ENCODE results near the gene LRRC57.
"Not testable (repeated sequence)": the region's sequence is repeated elsewhere in the genome, so short reads cannot be mapped to it uniquely, and the experiment has no call there.

The LRRC57 gene

DNA sequence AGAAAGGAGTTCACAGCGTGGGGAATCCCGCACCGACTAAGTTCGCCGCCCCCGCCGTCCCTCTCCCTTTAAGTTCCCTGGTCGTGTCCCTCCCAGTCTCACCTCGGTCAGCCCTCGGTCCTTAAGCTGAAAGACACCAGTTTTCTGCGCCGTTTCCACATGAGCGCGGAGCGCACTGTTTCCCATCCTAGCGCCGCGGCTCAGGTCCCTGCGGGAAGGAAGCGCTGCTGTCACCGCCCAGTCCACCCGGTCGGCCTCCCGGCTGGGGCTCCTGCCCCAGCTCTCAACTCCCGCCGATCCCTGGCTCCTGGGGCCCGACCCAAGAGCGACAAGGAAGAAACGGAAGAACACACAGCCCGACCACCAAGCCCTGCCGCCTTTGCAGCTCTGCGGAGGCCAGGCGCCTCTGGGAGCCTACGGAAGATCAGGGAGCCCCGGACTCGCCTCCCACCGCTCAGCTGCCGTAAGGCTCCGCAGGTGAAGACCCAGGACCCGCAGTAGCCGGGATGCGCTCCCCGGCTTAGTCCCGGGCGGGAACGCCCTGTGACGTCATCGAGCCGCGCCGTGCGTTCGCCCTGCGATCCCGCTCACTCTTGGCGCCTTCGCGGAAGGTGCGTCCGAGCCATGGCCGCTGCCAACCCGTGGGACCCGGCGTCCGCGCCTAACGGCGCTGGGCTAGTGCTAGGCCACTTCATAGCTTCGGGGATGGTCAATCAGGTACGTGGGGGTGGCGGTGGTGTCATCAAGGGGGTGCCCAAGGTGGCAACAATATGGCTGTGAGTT, at the start of gene LRRC57, which contains the start of gene HAUS2:
Gene LRRC57, minus strand, starts transcription at position 545 of the 783 bp plus-strand sequence. Its CDS starts 359 bp downstream, at position 186.
Gene HAUS2, plus strand, starts transcription at position 590 of the 783 bp plus-strand sequence. Its CDS starts 35 bp downstream, at position 625.
- peak; percentile 83 to 87 for DNase-seq

DNA sequence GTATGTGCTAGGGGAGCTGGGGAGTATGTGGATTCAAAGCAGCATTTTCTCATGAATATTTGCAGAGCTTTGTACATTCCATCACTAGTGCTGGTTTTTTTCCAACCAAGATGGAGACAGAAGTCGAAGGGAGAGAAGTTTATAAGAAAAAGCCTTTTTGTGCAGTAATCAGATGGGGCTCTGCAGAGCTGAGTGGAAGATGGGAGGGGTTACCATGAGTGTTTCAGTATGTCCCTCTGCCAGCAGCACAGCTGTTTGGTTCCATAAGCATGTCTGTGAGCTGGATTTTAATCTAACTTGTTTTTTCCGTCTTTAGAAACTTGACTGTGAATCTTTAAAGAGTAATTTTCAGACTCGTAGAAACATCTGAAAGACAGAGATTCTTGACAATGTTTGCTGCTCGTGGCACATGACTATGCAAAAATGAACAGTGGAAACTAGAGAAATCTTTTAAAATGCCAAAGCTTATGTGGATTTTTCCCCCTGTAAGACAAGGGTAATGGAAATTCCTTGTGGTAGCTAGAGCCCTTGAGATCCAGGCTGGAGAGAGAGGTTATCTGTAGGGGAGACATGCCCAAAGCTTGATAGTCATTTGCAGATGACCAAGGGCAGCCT, 47.1 kb upstream of the LRRC57 start:
- DNase-seq: no peak

DNA sequence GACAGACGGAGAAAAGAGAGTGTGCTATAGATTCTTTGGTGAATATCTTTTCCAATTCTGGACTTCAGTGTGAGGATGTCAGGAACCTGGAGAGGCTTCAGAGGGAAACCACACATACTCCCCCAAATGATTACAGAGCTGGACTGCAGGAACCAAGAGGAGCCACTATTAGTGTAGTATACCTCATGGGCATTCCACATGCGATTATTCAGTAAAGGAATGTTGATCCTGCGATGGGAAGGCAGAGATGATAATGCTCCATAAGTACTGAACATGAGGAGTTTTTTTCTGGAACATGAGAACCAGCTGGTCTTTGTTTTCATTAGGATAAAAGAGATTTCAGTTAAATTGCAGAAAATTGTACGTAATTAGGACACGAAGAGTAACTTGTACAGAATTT, 45.5 kb upstream of the LRRC57 start:
- no peak for DNase-seq

DNA sequence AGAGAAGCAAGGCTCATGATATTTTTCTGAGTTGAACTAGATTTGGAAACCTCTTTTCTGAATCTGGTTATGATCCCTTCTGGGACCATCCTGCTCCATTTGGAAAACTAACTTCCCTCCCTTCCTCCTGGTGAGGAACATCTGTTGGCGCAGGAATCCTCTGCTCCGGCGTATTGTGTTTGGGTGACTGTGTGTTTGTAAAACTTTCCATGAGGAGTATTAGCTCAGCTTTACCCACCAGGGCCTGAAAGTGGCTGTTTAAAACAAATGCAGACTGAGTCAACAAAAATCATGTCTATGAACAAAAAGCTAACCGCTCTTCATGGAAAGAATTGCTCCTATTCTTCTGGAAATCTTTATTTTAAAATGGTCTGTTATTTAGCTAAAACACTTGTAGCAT, 44.5 kb upstream of the LRRC57 start:
- DNase-seq: no peak

DNA sequence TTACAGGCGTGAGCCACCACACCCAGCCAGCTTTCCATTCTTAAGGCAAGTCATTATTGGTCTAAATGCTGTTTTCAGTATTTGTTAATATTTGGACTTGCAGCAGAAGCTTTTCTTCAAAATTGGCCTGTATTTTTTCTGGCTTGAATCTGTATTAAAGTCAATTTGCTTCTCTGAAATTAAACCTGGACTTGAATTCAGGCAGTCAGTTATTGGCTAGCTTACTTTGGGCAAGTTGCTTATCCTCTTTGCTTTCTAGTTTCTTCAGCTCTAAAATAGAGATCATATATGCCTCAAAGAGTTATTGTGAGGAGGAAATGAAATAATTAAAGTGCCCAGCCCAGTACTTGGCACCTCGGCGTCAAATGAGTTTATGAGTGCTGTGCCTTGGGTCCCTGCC, 44.1 kb upstream of the LRRC57 start:
- DNase-seq: no peak

DNA sequence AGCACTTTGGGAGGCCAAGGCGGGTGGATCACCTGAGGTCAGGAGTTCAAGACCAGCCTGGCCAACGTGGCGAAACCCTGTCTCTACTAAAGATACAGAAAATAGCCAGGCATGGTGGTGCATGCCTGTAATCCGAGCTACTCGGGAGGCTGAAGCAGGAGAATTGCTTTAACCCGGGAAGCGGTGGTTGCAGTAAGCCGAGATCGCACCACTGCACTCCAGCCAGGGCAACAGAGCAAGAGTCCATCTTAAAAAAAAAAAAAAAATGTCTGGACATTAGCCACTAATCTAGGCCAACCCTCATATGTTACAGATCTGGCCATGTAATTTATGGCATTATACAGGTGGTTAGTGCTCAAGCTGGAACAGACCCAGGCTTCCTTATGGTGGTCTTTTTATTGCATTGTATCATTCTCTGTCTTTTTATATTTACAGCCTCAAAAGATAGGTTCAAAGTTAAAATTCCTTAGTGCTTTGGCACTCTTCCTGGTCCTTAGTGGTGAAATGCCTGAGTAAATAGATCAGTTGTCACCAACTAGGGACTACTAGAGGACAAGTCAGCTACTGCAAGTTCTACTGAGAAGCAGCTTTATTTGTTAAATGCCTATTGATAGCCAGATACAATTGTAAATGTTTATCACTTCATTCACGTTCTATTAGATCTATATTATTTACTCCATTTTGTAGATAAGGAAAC, 42.8 kb upstream of the LRRC57 start:
- DNase-seq: peak in 1 of 2 experiments; percentile 18

DNA sequence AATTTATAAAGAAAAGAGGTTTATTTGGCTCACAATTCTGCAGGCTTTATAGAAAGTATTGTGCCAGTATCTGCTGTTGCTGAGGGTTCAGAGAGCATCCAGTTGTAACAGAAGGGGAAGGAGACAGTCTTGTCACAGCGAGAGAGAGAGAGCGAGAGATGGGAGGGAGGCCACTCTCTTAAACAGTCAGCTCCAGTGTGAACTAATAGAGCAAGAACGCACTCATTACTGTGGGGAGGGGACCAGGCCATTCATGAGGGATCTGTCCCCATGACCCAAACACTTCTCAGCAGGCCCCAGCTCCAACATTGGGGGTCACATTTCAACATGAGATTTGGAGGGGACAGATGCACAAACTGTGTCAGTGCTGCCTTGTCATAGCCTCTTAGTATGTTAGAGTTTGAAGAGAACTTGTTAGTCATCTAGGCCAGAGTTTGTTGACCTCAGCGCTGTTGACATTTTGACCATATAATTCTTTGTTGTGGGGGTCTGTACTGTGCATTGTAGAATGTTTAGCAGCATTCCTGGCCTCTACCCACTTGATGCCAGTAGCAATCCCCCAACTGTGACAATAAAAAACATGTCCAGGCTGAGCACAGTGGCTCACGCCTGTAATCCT, 42.1 kb upstream of the LRRC57 start:
- no peak for DNase-seq

DNA sequence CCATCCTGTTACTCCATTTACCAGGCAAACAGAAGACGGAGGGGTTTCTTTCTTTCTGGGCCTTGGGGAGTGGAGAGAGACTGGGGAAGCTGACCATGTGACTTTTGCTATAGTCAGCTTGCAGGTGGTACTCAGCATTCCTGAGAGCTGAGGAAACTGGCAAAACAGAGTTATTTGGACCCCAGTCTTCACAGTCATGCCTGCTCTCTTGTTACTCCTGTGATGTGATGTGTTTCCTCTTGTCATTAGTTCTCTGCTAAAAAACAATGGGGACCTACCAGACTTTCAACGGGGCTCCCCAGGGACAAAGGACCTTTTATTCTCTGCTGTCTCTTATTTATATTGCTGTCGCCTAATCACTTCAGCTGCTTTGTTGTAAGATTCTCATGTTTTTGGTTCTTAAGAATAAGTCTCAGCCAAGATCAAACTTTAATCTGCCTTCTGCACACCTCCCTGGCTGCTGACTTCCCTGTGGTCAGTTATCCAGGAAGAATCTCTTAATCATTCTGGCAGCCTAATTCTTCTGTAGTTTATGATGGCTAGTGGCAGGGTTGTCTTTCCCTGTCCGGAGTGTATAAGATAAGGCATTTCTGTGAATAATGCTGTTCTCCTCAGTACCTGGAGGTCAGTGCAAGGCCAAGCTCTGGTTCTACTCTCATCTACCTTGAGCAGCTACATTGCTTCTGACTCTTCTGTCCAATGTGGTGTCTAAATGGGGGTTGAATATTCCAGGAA, 35.6 kb upstream of the LRRC57 start:
- DNase-seq: no peak

DNA sequence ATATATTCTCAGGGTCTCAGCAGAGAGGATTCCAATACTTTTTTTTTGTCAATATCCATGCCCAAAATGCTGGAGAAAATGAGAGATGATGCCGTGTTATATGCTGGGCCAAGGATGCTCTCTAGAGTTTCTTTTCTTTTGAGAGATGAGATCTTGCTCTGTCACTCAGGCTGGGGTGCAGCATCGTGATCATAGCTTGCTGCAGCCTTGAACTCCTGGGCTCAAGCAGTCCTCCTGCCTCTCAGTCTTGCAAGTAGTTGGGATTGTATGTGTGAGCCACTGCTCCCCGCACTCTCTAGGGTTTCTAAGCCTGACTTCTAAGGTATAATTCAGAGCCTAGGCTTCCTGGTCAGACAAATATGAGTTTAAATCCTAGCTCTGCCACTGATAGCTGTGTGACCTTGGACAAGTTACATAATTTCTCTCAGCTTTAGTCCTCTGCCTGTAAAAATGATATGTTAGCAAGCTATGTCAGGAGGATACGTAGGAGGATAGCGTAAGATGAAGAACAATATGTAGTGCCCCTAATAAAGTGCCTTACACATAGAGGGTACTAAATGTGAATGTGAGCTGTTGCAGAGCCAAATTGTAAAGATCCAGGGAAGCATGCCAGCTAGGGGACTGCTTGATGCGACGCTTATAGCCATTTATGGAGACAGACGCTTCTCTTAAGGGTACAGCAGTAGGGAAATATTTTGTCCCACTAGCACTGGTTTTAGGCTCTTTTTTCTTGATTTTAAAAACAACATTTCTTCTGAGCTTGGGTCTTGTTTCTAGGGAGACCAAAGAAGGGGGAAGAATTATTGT, 34.2 kb upstream of the LRRC57 start:
- no peak for DNase-seq

DNA sequence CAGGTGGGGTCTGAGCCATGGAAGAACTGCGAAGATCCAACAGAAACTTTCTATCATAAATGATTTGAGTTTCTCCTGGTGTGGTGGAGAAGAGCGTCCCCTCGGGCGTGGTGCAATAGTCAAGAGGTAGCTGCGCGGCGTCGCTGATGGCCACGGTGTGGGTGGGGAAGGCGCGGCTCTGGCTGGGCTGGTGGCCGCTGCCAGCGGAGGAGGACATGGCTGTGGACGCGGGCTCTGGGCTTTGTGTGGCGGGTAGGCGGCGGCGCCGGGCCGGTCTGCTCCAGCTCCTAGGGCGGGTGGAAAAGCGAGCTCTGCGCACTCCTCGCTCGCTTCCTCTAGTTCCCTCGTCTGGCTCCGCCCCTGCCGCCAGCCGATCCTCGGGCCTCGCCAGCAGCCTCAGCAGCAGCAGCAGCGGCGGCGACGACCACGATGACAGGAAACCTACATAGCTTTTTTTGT, 32.7 kb upstream of the LRRC57 start:
- DNase-seq: peak; percentile 76 to 87

DNA sequence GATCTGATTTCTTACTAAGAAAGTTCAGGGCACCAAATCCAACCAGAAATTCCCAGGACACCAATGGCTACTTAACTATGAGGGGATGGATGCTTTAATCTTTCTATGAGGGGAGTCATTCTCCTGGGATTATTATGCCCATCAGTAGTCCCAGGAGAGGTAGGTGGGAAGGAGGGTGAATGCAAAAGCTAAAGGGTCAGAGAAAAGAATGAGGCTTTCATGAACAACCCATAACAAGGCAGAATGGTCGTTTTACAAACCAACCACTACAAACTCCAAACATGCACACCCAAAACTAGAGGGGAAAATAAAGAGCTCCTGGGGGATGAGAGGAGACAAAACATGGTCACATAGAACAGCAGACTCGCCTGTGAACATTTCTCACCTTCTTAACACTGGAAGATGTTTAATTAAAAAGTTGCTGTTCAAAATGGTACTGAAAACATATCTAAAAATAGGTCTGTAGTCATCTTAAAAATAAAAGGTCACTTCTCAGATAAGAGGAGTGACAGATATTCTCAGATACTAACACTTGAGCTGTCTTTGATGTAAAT, 30.5 kb upstream of the LRRC57 start:
- no peak for DNase-seq

DNA sequence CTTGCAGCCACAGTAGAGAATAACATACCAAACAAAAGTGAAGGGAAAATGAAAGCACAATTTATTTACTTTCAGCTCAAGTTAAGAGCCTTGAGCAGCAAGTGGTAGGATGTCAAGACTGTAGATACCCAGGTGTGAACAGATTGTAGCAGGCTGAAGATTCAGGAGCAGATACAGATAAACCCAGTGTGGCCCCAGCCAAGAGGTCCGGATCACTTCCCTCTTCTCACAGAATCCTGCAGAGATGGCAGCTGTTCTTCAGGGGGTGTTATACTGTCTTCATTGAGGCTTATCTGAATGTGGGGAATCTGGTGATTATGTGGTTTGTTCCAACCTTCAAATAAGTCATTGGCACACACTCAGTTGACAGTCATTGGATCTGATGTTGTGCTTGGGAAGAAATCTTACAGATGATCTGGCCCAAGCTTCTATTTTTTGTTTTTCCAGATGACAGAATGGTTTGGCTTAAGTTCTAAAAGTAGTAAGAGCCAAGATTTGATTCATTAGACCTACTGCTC, 29.0 kb upstream of the LRRC57 start:
- no peak for DNase-seq

DNA sequence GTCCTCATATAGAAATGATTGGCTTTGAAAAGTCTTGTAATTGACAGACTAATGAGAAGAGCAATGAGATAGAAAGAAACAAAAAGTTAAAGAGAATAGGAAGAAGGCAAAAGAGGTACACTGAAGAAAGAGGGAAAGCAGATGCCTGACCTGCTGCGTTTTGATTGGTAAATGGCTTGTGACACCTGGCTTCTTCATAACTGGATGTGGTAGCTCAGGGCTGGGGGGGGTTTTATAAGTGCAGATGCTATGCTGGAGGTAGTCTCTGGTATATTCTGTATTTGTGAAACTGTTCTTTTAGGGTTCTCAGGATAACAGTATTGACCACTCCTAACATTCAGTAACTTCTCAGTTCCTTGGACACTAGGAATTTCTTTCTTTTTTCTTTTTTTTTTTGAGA, 28.2 kb upstream of the LRRC57 start:
- DNase-seq: no peak

DNA sequence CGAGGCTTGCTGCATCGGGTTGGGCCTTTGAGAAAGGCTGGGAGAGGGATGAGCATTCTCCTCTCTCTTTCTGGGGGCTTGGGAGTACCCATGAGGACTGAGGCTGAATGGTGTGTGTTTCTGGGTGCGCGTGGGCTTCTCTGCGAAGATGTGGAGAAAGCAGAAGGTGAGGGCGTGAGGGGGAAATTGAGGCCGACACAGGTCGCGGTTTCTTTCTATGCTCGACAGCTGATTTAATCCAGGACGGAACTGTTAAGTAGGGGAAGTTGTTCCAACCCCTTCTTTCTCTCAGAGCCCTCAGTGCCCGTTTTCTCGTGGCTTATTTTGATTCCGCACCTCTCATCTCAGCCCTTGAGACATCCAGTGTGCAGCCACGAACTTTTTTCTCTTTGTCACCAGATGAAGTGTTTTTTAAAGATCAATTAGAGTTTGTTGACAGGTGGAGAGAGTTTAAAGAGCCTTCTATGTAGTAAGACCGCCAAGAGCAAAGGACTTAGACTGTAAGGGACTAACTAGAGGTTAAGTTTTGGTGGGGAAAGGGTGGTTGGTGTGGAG, 27.5 kb upstream of the LRRC57 start:
- no peak for DNase-seq

DNA sequence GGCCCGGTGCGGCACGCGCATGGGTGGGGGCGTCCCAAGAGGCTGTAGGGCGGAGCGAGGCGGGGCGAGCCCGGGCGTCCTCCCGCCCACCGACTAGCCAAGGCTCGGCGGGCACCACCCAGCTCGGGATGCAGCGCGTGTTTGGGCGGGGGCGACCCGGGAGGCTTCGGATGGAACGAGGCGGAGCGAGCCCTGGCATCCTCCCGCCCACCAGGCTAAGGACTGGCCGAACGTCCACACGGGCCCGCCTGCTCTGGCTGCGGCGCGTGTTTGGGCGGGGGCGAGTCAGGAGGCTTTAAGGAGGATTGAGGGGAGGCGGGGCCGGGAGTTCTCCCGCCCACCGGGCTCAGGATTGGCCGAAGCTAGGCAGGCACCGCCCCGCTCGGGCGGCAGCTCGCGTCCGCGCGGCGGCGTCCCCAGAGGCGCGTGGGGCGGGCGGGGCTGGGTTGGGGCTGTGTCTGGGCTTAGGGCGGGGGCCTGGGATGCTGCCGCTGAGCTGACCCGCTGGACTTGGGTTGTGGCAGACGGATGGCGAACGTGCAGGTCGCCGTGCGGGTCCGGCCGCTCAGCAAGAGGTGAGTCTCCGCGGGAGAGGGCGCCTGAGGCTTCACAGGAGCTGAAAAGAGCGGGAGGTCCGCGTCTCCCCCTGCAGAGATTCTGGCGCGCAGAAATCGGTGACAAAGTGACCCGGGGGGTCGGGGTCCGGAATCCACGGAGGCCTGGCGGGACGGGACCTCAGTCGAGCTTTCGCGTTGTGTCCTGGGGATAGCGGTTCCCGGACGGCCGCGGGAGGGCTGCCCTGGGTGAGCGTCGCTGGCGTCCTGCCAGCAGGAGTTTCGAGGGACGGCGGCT, 26.8 kb upstream of the LRRC57 start, which contains the start of gene STARD9:
Gene STARD9, plus strand, starts transcription at position 419 of the 852 bp plus-strand sequence. Its CDS starts 110 bp downstream, at position 529.
- DNase-seq: peak; percentile 95 to 97

DNA sequence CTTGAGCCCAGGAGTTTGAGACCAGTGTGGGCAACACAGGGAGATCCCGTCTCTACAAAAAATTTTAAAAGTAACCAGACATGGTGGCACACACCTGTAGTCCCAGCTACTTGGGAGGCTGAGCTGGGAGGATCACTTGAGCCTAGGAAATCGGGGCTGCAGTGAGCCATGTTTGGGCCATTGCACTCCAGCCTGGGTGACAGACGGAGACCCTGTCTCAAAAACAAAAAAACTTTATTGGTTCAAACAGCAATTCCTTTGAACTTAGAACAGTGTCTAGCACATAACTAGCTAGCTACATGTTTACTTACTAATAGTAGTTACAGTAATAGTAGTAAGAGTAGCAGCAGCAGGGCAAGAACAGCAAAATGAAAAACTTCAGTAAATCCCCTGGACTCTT, 10.1 kb upstream of the LRRC57 start:
- DNase-seq: no peak

DNA sequence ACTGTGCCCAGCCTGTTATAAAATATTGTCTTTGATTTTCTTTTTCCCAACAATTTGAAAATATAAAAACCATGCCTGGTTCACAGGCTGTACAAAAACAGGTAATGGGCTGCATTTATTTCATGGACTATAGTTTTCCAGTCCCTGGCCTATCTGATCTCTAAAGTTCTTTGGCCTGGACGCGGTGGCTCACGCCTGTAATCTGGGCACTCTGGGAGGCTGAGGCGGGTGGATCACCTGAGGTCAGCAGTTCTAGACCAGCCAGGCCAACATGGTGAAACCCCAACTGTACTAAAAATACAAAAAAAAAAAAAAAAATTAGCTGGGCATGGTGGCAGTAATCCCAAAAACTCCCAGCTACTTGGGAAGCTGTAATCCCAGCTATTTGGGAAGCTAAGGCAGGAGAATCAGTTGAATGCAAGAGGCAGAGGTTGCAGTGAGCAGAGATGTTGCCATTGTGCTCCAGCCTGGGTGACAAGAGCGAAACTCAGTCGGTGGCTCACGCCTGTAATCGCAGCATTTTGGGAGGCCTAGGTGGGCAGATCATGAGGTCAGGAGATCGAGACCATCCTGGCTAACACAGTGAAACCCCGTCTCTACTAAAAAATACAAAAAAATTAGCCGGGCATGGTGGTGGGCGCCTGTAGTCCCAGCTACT, 8.1 kb upstream of the LRRC57 start:
- DNase-seq: not testable (repeated sequence)

DNA sequence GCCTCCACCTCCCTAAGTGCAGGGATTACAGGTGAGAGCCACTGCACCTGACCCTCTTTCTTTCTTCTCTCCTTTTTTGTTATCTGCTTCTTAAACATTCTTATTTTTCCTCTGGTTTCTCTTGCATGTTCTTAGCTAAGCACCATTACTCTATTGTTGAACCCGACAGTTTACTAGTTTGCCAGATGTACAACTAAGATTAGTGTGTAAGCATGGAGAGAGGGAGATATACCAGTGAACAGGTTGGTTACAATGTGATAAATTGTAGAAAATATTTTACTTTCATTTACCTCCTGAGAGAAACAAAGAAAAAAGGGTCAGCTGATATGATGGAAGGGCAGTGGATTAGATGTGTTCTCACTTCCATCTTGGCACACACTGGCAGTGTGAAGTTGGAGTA, 5.0 kb upstream of the LRRC57 start:
- DNase-seq: no peak
